LNCAP (cell line): ENCODE data around the gene BBS7.

Experiments
- CTCF ChIP-seq: fragments of 450-650 bp; IDR thresholded peaks from 2 replicates; pipeline ENCODE4 v1.5.1; 2017; ENCODE audit warnings: mild to moderate bottlenecking

The BBS7 gene

GRCh38 chr4:121799867-121800501 lies 70.3 kb downstream of the BBS7 start:
- no peak for TF ChIP-seq CTCF

GRCh38 chr4:121799208-121799823 lies 71.0 kb downstream of the BBS7 start:
- no peak for TF ChIP-seq CTCF

GRCh38 chr4:121796283-121796682 lies 74.0 kb downstream of the BBS7 start:
- TF ChIP-seq CTCF, result no peak

- no peak for TF ChIP-seq CTCF
These were observed 75.6 kb downstream of the BBS7 start for GRCh38 chr4:121794505-121795188.

- no peak for TF ChIP-seq CTCF
These were observed 77.3 kb downstream of the BBS7 start for GRCh38 chr4:121792966-121793365.

- no peak for TF ChIP-seq CTCF
These were observed 78.8 kb downstream of the BBS7 start for GRCh38 chr4:121791481-121791880.

GRCh38 chr4:121790976-121791375 lies 79.3 kb downstream of the BBS7 start:
- no peak for TF ChIP-seq CTCF
